GM23248 (cell line): Measurements from ENCODE around the gene AMPD1.

Experiments
- EZH2 ChIP-seq: fragments of 200-600 bp; sonication (generic); IDR thresholded peaks from 2 replicates; pipeline ENCODE4 v1.6.1; 2018; ENCODE audit warnings: antibody characterized with exemption, mild to moderate bottlenecking; ENCODE audit not compliant: insufficient read depth, poor library complexity, severe bottlenecking
- EZH2phosphoT487 ChIP-seq: fragments of 200-600 bp; sonication (generic); IDR thresholded peaks from 2 replicates; pipeline ENCODE4 v1.6.1; 2018; ENCODE audit warnings: antibody characterized with exemption, moderate library complexity, mild to moderate bottlenecking, low read depth; ENCODE audit not compliant: insufficient read depth

DNA sequence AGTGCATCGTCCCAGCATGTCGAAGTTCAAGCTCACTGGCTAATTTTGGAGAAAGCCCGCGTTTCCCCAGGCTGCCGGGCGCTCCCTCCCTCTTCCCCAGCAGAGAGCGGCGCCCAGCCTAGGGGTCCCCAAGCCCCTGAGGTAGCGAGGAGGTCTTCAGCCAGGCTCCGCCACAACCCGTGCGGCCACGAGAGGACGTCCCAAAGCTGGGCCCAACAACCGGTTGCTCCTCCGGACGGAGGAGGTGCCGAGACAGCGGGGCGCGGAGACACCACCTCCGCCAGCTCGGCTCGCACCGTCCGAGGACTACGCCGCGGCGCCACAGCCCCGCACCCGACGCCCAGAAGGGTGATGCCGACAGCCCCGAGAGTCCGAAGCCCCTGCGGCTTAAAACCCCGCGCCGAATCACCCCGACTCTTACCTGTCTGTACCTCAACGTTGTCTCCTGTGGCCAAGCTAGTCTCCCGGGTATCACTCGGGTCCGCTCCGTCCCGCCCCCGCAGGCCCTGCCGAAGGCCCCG, 25.7 kb downstream of the AMPD1 start, which contains the start of gene DENND2C:
- TF ChIP-seq EZH2phosphoT487 (no peak), EZH2 (no peak)
